ENCODE data around the gene PACS2. TPM values are rescaled to one million over a fixed set of nuclear protein-coding genes. Genes with fewer than 3 reads are reported as not detected.

The PACS2 gene
- total RNA-seq, 1 donor from 2014 or later = 263 TPM

- H3K9me3 Mint-ChIP-seq (ENCODE audit: unreplicated experiment) = peaks cover 4% of the 10 kb centered on the region
- no peak overlapping the region for H3K27ac Mint-ChIP-seq (ENCODE audit: unreplicated experiment)
- peak overlapping the region; percentile 42 for H3K4me3 Mint-ChIP-seq (ENCODE audit: unreplicated experiment)
- DNase-seq = peak; percentile 58
- H3K36me3 Mint-ChIP-seq (ENCODE audit: unreplicated experiment) = peaks cover 8% of the 10 kb centered on the region
- H3K4me1 Mint-ChIP-seq (ENCODE audit: low read depth, unreplicated experiment) = peaks cover 5% of the 10 kb centered on the region
- H3K27me3 Mint-ChIP-seq (ENCODE audit: unreplicated experiment) = peaks cover 11% of the 10 kb centered on the region
- TF ChIP-seq CTCF (IDR thresholded peaks at IDR 0.05; ENCODE audit: partially characterized antibody, unreplicated experiment) = no peak
These were observed 49.5 kb downstream of the PACS2 start for GRCh38 chr14:105363847-105364708.

GRCh38 chr14:105365101-105365500 is 50.6 kb downstream of the PACS2 start:
- Mint-ChIP-seq H3K4me3 (ENCODE audit: unreplicated experiment) (no peak overlapping the region), H3K9me3 (ENCODE audit: unreplicated experiment) (peaks cover 4% of the 10 kb centered on the region), H3K27ac (ENCODE audit: unreplicated experiment) (no peak overlapping the region), H3K36me3 (ENCODE audit: unreplicated experiment) (peaks cover 8% of the 10 kb centered on the region), H3K4me1 (ENCODE audit: low read depth, unreplicated experiment) (peaks cover 5% of the 10 kb centered on the region), H3K27me3 (ENCODE audit: unreplicated experiment) (peaks cover 9% of the 10 kb centered on the region)
- TF ChIP-seq CTCF (IDR thresholded peaks at IDR 0.05; ENCODE audit: partially characterized antibody, unreplicated experiment) = no peak
- DNase-seq = no peak

GRCh38 chr14:105365681-105366080 is 51.1 kb downstream of the PACS2 start:
- peaks cover 9% of the 10 kb centered on the region for H3K27me3 Mint-ChIP-seq (ENCODE audit: unreplicated experiment)
- H3K4me1 Mint-ChIP-seq (ENCODE audit: low read depth, unreplicated experiment) = peaks cover 5% of the 10 kb centered on the region
- H3K27ac Mint-ChIP-seq (ENCODE audit: unreplicated experiment) = no peak overlapping the region
- no peak for TF ChIP-seq CTCF (IDR thresholded peaks at IDR 0.05; ENCODE audit: partially characterized antibody, unreplicated experiment)
- peaks cover 4% of the 10 kb centered on the region for H3K9me3 Mint-ChIP-seq (ENCODE audit: unreplicated experiment)
- no peak for DNase-seq
- H3K4me3 Mint-ChIP-seq (ENCODE audit: unreplicated experiment) = no peak overlapping the region
- H3K36me3 Mint-ChIP-seq (ENCODE audit: unreplicated experiment) = peaks cover 8% of the 10 kb centered on the region

GRCh38 chr14:105366386-105367074 is 52.0 kb downstream of the PACS2 start:
- Mint-ChIP-seq H3K4me3 (ENCODE audit: unreplicated experiment) (no peak overlapping the region), H3K27ac (ENCODE audit: unreplicated experiment) (no peak overlapping the region), H3K9me3 (ENCODE audit: unreplicated experiment) (peaks cover 5% of the 10 kb centered on the region), H3K36me3 (ENCODE audit: unreplicated experiment) (peaks cover 8% of the 10 kb centered on the region), H3K4me1 (ENCODE audit: low read depth, unreplicated experiment) (peaks cover 8% of the 10 kb centered on the region), H3K27me3 (ENCODE audit: unreplicated experiment) (peaks cover 9% of the 10 kb centered on the region)
- peak; percentile 11 for DNase-seq
- TF ChIP-seq CTCF (IDR thresholded peaks at IDR 0.05; ENCODE audit: partially characterized antibody, unreplicated experiment) = no peak

Measured in glutamatergic neuron (in vitro differentiated cells).